WERI-Rb-1 (cell line): ENCODE measurements around the gene MALL.

Experiments
- DNase-seq: peaks from one replicate; pipeline ENCODE4 v3.0.0-alpha.2; 2020
- H3K27ac ChIP-seq: fragments of 250-450 bp; sonication (Bioruptor Pico); 2 replicates; pipeline ENCODE4 v1.5.1; 2020; ENCODE audit warnings: mild to moderate bottlenecking, moderate library complexity
- H3K27me3 ChIP-seq: fragments of 250-450 bp; sonication (Bioruptor Pico); 2 replicates; pipeline ENCODE4 v1.5.1; 2021; ENCODE audit warnings: mild to moderate bottlenecking, low read depth, moderate library complexity; ENCODE audit not compliant: insufficient read depth, severe bottlenecking
- H3K36me3 ChIP-seq: fragments of 250-450 bp; sonication (Bioruptor Pico); 2 replicates; pipeline ENCODE4 v1.5.1; 2020; ENCODE audit warnings: mild to moderate bottlenecking, moderate library complexity
- H3K4me3 ChIP-seq: 2 replicates; pipeline ENCODE4 v1.5.1; 2011; ENCODE audit warnings: low read depth, mild to moderate bottlenecking, control low read depth, low read length
- H3K9me3 ChIP-seq: fragments of 250-450 bp; sonication (Bioruptor Pico); 2 replicates; pipeline ENCODE4 v1.5.1; 2021; ENCODE audit warnings: mild to moderate bottlenecking, moderate library complexity; ENCODE audit not compliant: severe bottlenecking
- CTCF ChIP-seq: IDR thresholded peaks from 2 replicates; pipeline ENCODE4 v1.5.1; 2011; ENCODE audit warnings: low read depth, mild to moderate bottlenecking, control low read depth, inconsistent platforms, low read length

The MALL gene

DNA sequence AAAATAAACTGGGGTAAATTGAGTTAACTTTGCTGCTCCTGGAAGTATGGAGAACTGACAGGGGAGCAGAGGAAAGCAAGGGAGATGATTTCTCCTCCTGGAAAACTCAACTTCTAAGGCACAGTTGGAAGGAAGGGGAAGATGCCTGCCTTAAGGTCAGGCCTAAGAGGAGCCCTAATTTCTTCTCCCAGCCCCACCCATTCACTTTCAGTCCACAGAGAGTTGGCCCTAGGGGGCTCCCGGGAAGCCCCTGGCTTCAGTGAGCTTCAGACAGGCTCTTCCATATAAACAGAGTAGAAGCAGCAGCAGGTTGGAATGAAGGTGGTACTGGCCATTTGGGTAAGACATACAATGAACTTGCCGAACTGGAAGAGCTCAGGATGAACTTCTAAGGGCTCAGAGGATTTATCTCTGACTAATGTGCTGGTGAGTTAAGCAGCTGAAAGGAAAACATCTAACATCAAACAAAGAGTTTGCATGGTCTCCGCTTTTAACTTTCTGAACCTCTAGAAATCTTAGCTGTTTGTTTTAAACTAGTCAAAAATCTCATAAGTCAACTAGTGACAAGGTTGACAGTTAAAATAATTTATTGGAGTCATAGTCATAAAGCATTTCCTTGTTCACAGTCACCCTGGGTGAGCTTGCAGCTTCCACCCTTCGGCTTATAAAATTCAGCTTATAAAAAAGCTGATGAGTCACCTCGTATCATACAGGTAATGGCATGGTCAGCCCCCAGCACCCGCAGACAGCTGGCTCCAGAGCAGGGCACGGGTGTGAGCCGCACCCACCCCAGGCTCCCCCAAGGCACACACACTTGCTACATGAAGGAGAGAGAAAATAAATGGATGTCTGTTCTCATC is 9.8 kb downstream of the MALL start:
- H3K9me3 ChIP-seq: no peaks in the 10 kb centered on the region
- peaks cover 67% of the 10 kb centered on the region for H3K27me3 ChIP-seq
- H3K4me3 ChIP-seq: no peak overlapping the region
- no peak overlapping the region for H3K27ac ChIP-seq
- H3K36me3 ChIP-seq: no peaks in the 10 kb centered on the region
- no peak for TF ChIP-seq CTCF
- DNase-seq: no peak

- Histone ChIP-seq H3K36me3 (no peaks in the 10 kb centered on the region), H3K27ac (no peak overlapping the region), H3K27me3 (peaks cover 65% of the 10 kb centered on the region), H3K9me3 (no peaks in the 10 kb centered on the region), H3K4me3 (no peak overlapping the region)
- DNase-seq: no peak
- no peak for TF ChIP-seq CTCF
Measured at GRCh38 chr2:110105183-110105582, 10.4 kb downstream of the MALL start.

- TF ChIP-seq CTCF: no peak
- DNase-seq: no peak
- no peak overlapping the region for H3K27ac ChIP-seq
Measured at GRCh38 chr2:110104025-110104771, 11.4 kb downstream of the MALL start.

DNA sequence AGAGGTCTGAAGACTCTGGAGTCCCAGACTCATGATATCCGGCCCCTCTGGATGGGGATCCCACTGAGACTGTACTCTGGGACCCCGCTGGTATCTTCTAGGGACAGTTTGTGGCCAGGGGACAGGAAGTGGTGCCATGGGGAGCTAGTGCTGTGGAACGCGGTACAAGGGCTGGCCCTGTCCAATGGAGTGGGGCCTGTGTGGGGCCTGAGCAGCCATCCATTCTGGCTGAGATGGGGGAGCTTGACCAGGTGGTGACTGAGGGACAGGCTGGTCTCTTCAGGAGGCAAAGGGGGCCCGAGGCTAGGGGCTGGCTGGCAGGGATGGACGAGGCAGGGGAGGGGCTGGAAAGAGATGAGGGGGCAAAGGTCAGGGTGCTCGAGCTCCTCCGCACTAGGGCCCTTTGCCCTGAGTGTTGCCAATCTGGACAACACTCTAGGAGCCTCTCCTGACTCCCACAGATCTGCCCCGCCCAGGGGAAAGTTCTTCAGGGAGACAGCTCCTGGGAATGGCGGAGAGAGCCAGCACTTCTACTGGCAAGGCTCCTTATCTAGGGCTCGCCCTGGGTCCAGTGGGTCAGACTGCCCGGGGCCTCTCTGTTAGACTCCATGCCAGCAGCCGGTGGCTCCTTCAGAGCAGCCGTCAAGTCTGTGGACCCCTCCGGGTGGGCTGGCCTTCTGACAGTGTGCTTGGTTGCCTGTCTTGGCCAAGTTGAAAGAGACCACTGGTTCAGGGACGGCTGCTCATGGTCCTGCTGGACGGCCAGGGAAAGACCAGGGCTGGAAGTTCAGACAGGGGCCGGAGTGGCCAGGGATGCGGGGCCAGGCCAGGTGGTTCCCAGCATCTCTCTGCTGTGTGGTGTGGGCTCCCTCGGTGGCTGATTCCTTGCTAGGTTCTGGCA is 12.3 kb downstream of the MALL start:
- H3K4me3 ChIP-seq: no peak overlapping the region
- no peak for TF ChIP-seq CTCF
- H3K36me3 ChIP-seq: no peaks in the 10 kb centered on the region
- DNase-seq: no peak
- H3K27ac ChIP-seq: no peak overlapping the region
- no peaks in the 10 kb centered on the region for H3K9me3 ChIP-seq
- H3K27me3 ChIP-seq: peaks cover 53% of the 10 kb centered on the region

More at GRCh38 chr2:110104025-110104771, 11.4 kb downstream of the MALL start:
- Histone ChIP-seq H3K36me3 (no peaks in the 10 kb centered on the region), H3K27me3 (peaks cover 60% of the 10 kb centered on the region), H3K4me3 (no peak overlapping the region), H3K9me3 (no peaks in the 10 kb centered on the region)

DNA sequence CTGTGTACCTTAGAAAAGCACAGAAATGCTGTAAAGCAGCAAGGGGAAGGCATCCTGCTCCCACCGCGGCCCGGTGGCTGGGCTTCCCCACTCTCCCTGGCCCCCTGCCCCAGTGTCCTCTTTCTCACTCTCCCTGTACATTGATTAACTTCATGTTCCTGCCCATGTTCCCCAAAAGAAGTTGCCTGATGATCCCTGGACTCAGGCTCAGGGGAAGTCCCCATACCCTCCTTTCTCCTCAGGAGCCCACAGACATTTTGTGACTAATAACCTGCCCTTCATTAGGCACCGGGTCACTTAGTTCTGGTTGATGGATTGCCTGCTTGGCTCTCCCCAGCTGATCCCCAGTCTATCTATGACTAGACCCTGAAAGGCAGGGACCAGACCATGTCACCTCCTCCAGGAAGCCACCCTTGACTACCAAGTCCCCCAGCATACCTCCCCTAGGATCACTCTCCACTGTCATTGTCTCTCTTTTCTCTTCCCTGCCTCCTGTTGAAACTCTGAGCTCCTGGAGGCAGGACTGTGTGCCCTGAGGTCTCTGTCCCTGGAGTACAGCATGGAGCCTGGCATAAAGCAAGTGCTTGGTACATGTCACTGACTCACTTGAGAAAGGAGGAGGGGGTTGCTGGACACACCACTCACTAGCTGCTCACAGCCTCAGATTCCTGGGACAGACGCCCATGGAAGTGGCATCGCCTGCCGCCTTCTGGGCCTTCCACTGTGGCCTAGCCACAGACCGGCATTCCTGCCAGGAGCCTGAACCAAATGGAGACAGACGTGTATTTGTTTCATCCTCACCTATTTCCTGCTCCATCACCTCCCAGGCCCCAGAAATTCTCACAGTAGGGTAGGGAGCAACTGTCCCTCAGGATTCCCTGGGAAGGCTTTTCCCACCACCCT is 13.5 kb downstream of the MALL start:
- Histone ChIP-seq H3K4me3 (no peak overlapping the region), H3K9me3 (no peaks in the 10 kb centered on the region), H3K27me3 (peaks cover 41% of the 10 kb centered on the region), H3K36me3 (no peaks in the 10 kb centered on the region), H3K27ac (no peak overlapping the region)
- TF ChIP-seq CTCF: no peak
- DNase-seq: no peak
